Progenitor cell of endocrine pancreas (in vitro differentiated cells): ENCODE measurements around the gene PAPPA. TPM values are rescaled to one million over a fixed set of nuclear protein-coding genes. Genes with fewer than 3 reads are reported as not detected.

Experiments used
- DNase-seq: peaks from one replicate; pipeline ENCODE4 v3.0.0; 2021; ENCODE audit warnings: low spot score; ENCODE audit not compliant: unreplicated experiment
- H3K27ac Mint-ChIP-seq: 2 replicates; pipeline ENCODE4 v1.8.0; 2021; ENCODE audit warnings: mild to moderate bottlenecking, moderate library complexity, mixed read lengths
- H3K27me3 Mint-ChIP-seq: 2 replicates; pipeline ENCODE4 v1.8.0; 2021; ENCODE audit warnings: mixed read lengths
- H3K36me3 Mint-ChIP-seq: 2 replicates; pipeline ENCODE4 v1.8.0; 2022; ENCODE audit warnings: mixed read lengths; ENCODE audit not compliant: insufficient read depth
- H3K4me1 Mint-ChIP-seq: 2 replicates; pipeline ENCODE4 v1.8.0; 2021; ENCODE audit warnings: low read depth, mixed read lengths
- H3K4me3 Mint-ChIP-seq: 2 replicates; pipeline ENCODE4 v1.8.0; 2021; ENCODE audit warnings: low read depth, mild to moderate bottlenecking, moderate library complexity, mixed read lengths
- H3K9me3 Mint-ChIP-seq: 2 replicates; pipeline ENCODE4 v1.8.0; 2021; ENCODE audit warnings: low read depth, mixed read lengths
- CTCF ChIP-seq: fragments of 200-600 bp; sonication (generic); IDR thresholded peaks from one replicate; pipeline ENCODE4 v1.5.0; 2021; ENCODE audit warnings: antibody characterized with exemption, mild to moderate bottlenecking; ENCODE audit not compliant: unreplicated experiment
- total RNA-seq: library from RNA; stranded (reverse); gene quantifications from 2 replicates; pipeline ENCODE4 v1.2.1, GENCODE V29; 2021

PAPPA gene
- total RNA-seq, 1 donor from 2014 or later = 0.36 TPM

GRCh38 chr9:116411506-116411905 is 257.9 kb downstream of the PAPPA start:
- TF ChIP-seq CTCF = no peak
- no peak for DNase-seq
- Mint-ChIP-seq H3K36me3 (no peaks in the 10 kb centered on the region), H3K27me3 (no peaks in the 10 kb centered on the region), H3K4me3 (no peak overlapping the region), H3K9me3 (no peaks in the 10 kb centered on the region), H3K4me1 (peaks cover 11% of the 10 kb centered on the region), H3K27ac (no peak overlapping the region)

- H3K27ac Mint-ChIP-seq = no peak overlapping the region
- peaks cover 11% of the 10 kb centered on the region for H3K4me1 Mint-ChIP-seq
- no peaks in the 10 kb centered on the region for H3K27me3 Mint-ChIP-seq
- peaks cover 2% of the 10 kb centered on the region for H3K36me3 Mint-ChIP-seq
- no peak overlapping the region for H3K4me3 Mint-ChIP-seq
- TF ChIP-seq CTCF = no peak
- H3K9me3 Mint-ChIP-seq = no peaks in the 10 kb centered on the region
- no peak for DNase-seq
Observed at GRCh38 chr9:116414374-116414773, 260.8 kb downstream of the PAPPA start.

GRCh38 chr9:116416421-116416820 is 262.8 kb downstream of the PAPPA start:
- Mint-ChIP-seq H3K9me3 (no peaks in the 10 kb centered on the region), H3K27me3 (no peaks in the 10 kb centered on the region), H3K4me3 (no peak overlapping the region), H3K4me1 (peaks cover 7% of the 10 kb centered on the region), H3K36me3 (peaks cover 3% of the 10 kb centered on the region), H3K27ac (no peak overlapping the region)
- DNase-seq = no peak
- no peak for TF ChIP-seq CTCF

- H3K9me3 Mint-ChIP-seq = no peaks in the 10 kb centered on the region
- no peak for DNase-seq
- no peak for TF ChIP-seq CTCF
- no peaks in the 10 kb centered on the region for H3K27me3 Mint-ChIP-seq
- H3K27ac Mint-ChIP-seq = no peak overlapping the region
- peaks cover 2% of the 10 kb centered on the region for H3K4me1 Mint-ChIP-seq
- H3K36me3 Mint-ChIP-seq = peaks cover 3% of the 10 kb centered on the region
- no peak overlapping the region for H3K4me3 Mint-ChIP-seq
Observed at GRCh38 chr9:116417464-116417863, 263.9 kb downstream of the PAPPA start.

GRCh38 chr9:116419181-116419580 is 265.6 kb downstream of the PAPPA start:
- DNase-seq = no peak
- Mint-ChIP-seq H3K4me1 (no peaks in the 10 kb centered on the region), H3K4me3 (no peak overlapping the region), H3K27me3 (no peaks in the 10 kb centered on the region), H3K36me3 (peaks cover 3% of the 10 kb centered on the region), H3K9me3 (no peaks in the 10 kb centered on the region), H3K27ac (no peak overlapping the region)
- no peak for TF ChIP-seq CTCF
